Nephron (organoid): ENCODE data around the gene VPS8.

ENCODE experiments used
- H3K27ac Mint-ChIP-seq, 3 experiments: 2 replicates each; pipeline ENCODE4 v1.8.0; 2020; ENCODE audit warnings: mixed read lengths in 3 of 3, mild to moderate bottlenecking in 2 of 3, moderate library complexity in 1 of 3
- H3K27me3 Mint-ChIP-seq: 2 replicates; pipeline ENCODE4 v1.8.0; 2021; ENCODE audit warnings: low read depth, mild to moderate bottlenecking, moderate library complexity, mixed read lengths
- H3K36me3 Mint-ChIP-seq: 2 replicates; pipeline ENCODE4 v1.8.0; 2020; ENCODE audit warnings: low read depth, mixed read lengths
- H3K4me1 Mint-ChIP-seq: 2 replicates; pipeline ENCODE4 v1.8.0; 2020; ENCODE audit warnings: mixed read lengths
- H3K4me3 Mint-ChIP-seq, 3 experiments: 2 replicates each; pipeline ENCODE4 v1.8.0; 2020; ENCODE audit warnings: mild to moderate bottlenecking in 3 of 3, mixed read lengths in 3 of 3, moderate library complexity in 2 of 3
- H3K9me3 Mint-ChIP-seq: 2 replicates; pipeline ENCODE4 v1.8.0; 2020; ENCODE audit warnings: mixed read lengths
- TF ChIP-seq, protein P1 (sequence below), 3 experiments: fragments of 200-600 bp; sonication (generic); IDR thresholded peaks; one replicate each; pipeline ENCODE4 v1.5.0; 2021; ENCODE audit warnings: antibody characterized with exemption in 3 of 3; ENCODE audit not compliant: unreplicated experiment in 3 of 3

VPS8 gene

GRCh38 chr3:184773283-184774186 lies 38.4 kb upstream of the VPS8 start:
- Mint-ChIP-seq H3K36me3 (no peaks in the 10 kb centered on the region), H3K4me3 (peak overlapping the region; percentile 11 to 31 (median 28)), H3K27ac (peak overlapping the region; percentile 70 to 79 (median 78)), H3K4me1 (peaks cover 57% of the 10 kb centered on the region), H3K9me3 (no peaks in the 10 kb centered on the region), H3K27me3 (peaks cover 19% of the 10 kb centered on the region)
- TF ChIP-seq, protein P1, sequence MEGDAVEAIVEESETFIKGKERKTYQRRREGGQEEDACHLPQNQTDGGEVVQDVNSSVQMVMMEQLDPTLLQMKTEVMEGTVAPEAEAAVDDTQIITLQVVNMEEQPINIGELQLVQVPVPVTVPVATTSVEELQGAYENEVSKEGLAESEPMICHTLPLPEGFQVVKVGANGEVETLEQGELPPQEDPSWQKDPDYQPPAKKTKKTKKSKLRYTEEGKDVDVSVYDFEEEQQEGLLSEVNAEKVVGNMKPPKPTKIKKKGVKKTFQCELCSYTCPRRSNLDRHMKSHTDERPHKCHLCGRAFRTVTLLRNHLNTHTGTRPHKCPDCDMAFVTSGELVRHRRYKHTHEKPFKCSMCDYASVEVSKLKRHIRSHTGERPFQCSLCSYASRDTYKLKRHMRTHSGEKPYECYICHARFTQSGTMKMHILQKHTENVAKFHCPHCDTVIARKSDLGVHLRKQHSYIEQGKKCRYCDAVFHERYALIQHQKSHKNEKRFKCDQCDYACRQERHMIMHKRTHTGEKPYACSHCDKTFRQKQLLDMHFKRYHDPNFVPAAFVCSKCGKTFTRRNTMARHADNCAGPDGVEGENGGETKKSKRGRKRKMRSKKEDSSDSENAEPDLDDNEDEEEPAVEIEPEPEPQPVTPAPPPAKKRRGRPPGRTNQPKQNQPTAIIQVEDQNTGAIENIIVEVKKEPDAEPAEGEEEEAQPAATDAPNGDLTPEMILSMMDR (IDR thresholded peaks at IDR 0.05; ENCODE audit: unreplicated experiment in 3 of 3): no peak

- TF ChIP-seq, protein P1 (IDR thresholded peaks at IDR 0.05; ENCODE audit: unreplicated experiment in 3 of 3): no peak
- Mint-ChIP-seq H3K27ac (no peak overlapping the region), H3K4me1 (peaks cover 58% of the 10 kb centered on the region), H3K9me3 (no peaks in the 10 kb centered on the region), H3K36me3 (no peaks in the 10 kb centered on the region), H3K4me3 (no peak overlapping the region), H3K27me3 (peaks cover 12% of the 10 kb centered on the region)
Observed at GRCh38 chr3:184776916-184777315, 35.0 kb upstream of the VPS8 start.

DNA sequence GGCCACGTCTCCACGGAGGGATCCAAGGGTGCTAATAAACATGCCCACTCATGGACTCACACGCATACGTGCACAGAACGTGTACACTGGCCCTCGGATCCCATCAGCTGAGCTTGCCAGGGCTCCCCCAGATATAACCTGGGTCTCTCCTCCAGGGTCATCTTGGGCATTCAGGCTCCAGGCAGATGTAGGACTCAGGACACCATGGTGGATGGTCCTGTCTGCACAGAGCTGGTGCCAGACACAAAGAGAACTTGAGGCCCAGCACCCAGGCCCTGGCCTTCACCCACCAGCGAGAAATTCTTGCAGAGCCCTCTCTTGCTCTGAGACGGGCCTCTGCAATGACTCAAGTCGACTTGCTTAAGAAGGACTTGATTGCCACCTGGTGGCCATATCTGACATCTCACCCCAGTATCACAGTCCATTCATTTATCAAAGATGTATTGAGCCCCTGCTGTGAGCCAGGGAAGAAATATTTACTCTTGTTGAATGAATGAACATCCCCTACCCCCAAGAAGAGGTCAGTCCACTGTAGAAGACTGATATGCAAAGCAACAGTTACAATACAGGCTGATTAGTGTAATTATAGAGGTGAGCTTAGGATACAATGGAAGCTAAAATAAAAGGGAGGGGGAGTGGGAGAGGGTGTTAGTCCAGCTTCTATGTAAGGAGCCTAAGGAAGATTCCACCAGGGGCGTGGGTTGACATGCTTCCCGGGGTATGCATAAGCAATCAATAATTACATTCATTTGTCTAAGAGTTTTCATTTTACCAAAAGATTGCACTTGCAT lies 34.2 kb upstream of the VPS8 start:
- Mint-ChIP-seq H3K4me1 (peaks cover 52% of the 10 kb centered on the region), H3K27me3 (peaks cover 12% of the 10 kb centered on the region), H3K36me3 (no peaks in the 10 kb centered on the region), H3K4me3 (no peak overlapping the region), H3K27ac (peak overlapping the region in 1 of 3 experiments; percentile 13), H3K9me3 (no peaks in the 10 kb centered on the region)
- TF ChIP-seq, protein P1 (IDR thresholded peaks at IDR 0.05; ENCODE audit: unreplicated experiment in 3 of 3): peak; percentile 86 to 93 (median 89)

DNA sequence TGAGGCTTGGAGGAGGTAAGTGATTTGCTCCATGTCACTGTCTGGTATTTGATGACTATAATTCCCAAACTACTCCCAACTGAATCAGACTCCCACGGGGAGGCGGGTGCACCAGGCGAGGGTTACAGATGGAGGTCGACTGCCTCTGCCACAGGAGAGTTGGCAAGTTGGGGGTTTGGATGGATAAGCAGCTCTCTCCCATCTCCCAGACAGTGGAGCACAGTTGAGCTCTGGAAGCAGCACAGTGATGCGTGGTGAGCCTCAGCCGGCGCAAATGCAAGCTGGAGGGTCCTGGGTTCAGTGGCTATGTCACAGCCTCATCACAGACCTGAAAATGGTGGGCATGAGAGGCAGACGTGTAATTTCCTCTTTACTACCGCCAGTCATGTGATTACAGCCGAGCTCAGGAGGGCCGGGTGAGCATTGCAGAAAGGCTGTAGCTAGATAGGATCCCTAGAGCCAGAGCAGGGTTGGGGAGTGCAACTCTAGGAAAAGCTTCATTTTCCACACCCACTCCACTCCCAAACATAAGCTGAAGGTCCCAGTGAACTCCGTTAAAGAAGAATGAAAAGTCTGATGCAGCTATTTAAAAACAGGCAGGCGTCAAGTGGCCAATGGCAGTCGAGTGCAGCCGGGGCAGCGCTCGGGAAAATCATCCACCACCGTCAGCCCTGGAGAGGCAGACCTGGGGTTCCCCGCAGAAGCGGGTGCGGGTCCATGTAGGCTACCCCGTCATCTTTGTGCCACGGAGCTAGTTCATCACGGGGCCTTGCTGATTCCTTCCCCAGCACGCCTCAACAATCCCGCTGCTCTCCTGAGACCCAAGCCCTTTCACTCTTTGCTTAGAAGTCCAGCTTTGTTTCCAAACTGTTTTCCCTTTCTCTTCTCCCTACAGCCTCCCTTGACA lies 33.3 kb upstream of the VPS8 start:
- peak overlapping the region in 1 of 3 experiments; percentile 48 for H3K27ac Mint-ChIP-seq
- H3K27me3 Mint-ChIP-seq: peaks cover 20% of the 10 kb centered on the region
- no peaks in the 10 kb centered on the region for H3K9me3 Mint-ChIP-seq
- peaks cover 48% of the 10 kb centered on the region for H3K4me1 Mint-ChIP-seq
- TF ChIP-seq, protein P1 (IDR thresholded peaks at IDR 0.05; ENCODE audit: unreplicated experiment in 3 of 3): no peak
- no peaks in the 10 kb centered on the region for H3K36me3 Mint-ChIP-seq
- no peak overlapping the region for H3K4me3 Mint-ChIP-seq

DNA sequence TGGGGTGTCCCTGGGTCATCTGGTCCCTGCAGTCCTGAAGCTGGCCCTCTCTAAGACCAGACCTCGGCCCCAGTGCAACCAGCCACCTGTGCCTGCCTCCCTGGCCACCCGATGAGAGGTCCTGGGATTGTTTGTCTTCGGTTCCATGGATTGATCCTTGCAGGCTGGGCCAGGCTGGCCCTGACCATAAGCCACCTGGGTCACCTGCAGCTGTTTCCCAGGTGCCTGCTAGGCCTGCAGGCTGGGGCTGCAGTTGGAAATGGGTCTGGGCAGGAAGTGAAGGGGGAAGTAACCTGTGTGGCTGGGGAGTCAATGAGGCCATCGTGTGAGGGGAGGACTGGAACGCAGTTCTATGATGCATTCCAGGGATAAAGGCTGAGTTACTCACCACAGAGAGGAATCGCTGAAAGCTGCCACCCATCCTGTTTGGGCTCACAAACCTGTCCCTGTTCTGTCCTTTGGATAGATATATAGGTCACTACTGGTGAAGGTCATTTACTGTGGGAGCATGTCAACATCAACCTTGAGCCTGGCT lies 30.9 kb upstream of the VPS8 start:
- H3K36me3 Mint-ChIP-seq: no peaks in the 10 kb centered on the region
- peaks cover 20% of the 10 kb centered on the region for H3K27me3 Mint-ChIP-seq
- H3K4me1 Mint-ChIP-seq: peaks cover 52% of the 10 kb centered on the region
- H3K27ac Mint-ChIP-seq: peak overlapping the region in 1 of 3 experiments; percentile 2
- H3K4me3 Mint-ChIP-seq: no peak overlapping the region
- TF ChIP-seq, protein P1 (IDR thresholded peaks at IDR 0.05; ENCODE audit: unreplicated experiment in 3 of 3): no peak
- H3K9me3 Mint-ChIP-seq: no peaks in the 10 kb centered on the region
